Lung (tissue), 12 donors: ENCODE data around the gene ASTE1. TPM values are rescaled to one million over a fixed set of nuclear protein-coding genes. Genes with fewer than 3 reads are reported as not detected.

Experiments used
- ATAC-seq: fragments of 200-7000 bp; cut with Tn5 transposase; one replicate; pipeline ENCODE4 v1.9.1; 2020; ENCODE audit warnings: moderate number of reproducible peaks; ENCODE audit not compliant: insufficient read depth, low FRiP score
- DNase-seq, 3 donors: peaks; one replicate each; pipeline ENCODE4 v3.0.0-alpha.2; 2013 to 2017
- H3K27ac ChIP-seq, 2 donors: one replicate each; pipeline ENCODE4 v1.5.1; 2013; ENCODE audit warnings: mild to moderate bottlenecking in 2 of 2, moderate library complexity in 2 of 2, control low read depth in 1 of 2, inconsistent platforms in 1 of 2, low read depth in 1 of 2, low read length in 1 of 2
- H3K27me3 ChIP-seq, 3 donors: one replicate each; pipeline ENCODE4 v1.5.1; 2013; ENCODE audit warnings: low read length in 2 of 3; ENCODE audit not compliant: control insufficient read depth in 3 of 3, insufficient read depth in 3 of 3
- H3K36me3 ChIP-seq, 4 donors: one replicate each; pipeline ENCODE4 v1.5.1; 2013; ENCODE audit warnings: low read length in 4 of 4, mild to moderate bottlenecking in 1 of 4, moderate library complexity in 1 of 4; ENCODE audit not compliant: control insufficient read depth in 4 of 4, insufficient read depth in 4 of 4
- H3K4me1 ChIP-seq, 5 donors: one replicate each; pipeline ENCODE4 v1.5.1; 2013; ENCODE audit warnings: low read length in 5 of 5, mild to moderate bottlenecking in 2 of 5, moderate library complexity in 1 of 5; ENCODE audit not compliant: control insufficient read depth in 5 of 5, insufficient read depth in 5 of 5
- H3K4me3 ChIP-seq: one replicate; pipeline ENCODE4 v1.5.1; 2013; ENCODE audit warnings: mild to moderate bottlenecking, control low read depth, moderate library complexity
- H3K9ac ChIP-seq, 2 donors: one replicate each; pipeline ENCODE4 v1.5.1; 2013; ENCODE audit warnings: low read length in 2 of 2, control low read depth in 1 of 2; ENCODE audit not compliant: insufficient read depth in 1 of 2
- H3K9me3 ChIP-seq, 4 donors: one replicate each; pipeline ENCODE4 v1.5.1; 2013; ENCODE audit warnings: low read length in 3 of 4, mild to moderate bottlenecking in 1 of 4, moderate library complexity in 1 of 4; ENCODE audit not compliant: control insufficient read depth in 4 of 4, insufficient read depth in 3 of 4
- WGBS, 2 donors: extraction: QIAGEN DNeasy Blood & Tissue Kit; methylation state at CpG; one replicate each; pipeline ENCODE4 v1.1.7; 2013; 5-methylcytosine and 5-hydroxymethylcytosine counted together
- polyA plus RNA-seq, 2 donors: library from polyadenylated mRNA; stranded (reverse); fragments of 200-250 nt; gene quantifications; one replicate each; pipeline ENCODE4 v1.2.1, GENCODE V29; 2013
- total RNA-seq, 2 donors: library from RNA; depleted of rRNA in 1 of 2; stranded (reverse); fragments of >200 nt in 1 of 2; gene quantifications; one replicate each; pipeline ENCODE4 v1.2.1, GENCODE V29; 2014 to 2021
- TF ChIP-seq, protein P1 (sequence below): IDR thresholded peaks from 2 replicates; pipeline ENCODE4 v1.5.1; 2012; ENCODE audit warnings: mild to moderate bottlenecking; ENCODE audit errors: control extremely low read depth, extremely low read depth
- donor health status: control.
- donor health status: control.
- donor health status: Bipolar disorder and iron deficiency.
- donor health status: healthy.
- donor health status: DM: yes; HTN: yes; CAD: no.

The ASTE1 gene
- total and polyA plus RNA-seq, 4 donors, result 2.3 to 7.2 (median 4.9) TPM

DNA sequence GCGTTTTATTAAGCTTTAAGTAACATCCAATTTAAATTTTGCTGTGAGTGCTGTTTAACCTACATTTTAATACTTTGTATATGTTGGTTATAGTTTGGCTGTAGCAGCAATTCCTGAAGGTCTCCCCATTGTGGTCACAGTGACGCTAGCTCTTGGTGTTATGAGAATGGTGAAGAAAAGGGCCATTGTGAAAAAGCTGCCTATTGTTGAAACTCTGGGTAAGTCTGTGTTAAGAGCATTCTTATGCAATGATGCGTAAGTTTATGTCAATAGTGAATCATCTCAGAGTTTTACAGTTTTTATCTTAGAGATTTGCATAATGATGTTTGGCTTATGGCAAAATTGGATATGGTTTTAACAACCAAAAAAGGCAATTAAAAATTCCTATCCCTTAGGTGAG, 62.7 kb downstream of the ASTE1 start:
- TF ChIP-seq, protein P1, sequence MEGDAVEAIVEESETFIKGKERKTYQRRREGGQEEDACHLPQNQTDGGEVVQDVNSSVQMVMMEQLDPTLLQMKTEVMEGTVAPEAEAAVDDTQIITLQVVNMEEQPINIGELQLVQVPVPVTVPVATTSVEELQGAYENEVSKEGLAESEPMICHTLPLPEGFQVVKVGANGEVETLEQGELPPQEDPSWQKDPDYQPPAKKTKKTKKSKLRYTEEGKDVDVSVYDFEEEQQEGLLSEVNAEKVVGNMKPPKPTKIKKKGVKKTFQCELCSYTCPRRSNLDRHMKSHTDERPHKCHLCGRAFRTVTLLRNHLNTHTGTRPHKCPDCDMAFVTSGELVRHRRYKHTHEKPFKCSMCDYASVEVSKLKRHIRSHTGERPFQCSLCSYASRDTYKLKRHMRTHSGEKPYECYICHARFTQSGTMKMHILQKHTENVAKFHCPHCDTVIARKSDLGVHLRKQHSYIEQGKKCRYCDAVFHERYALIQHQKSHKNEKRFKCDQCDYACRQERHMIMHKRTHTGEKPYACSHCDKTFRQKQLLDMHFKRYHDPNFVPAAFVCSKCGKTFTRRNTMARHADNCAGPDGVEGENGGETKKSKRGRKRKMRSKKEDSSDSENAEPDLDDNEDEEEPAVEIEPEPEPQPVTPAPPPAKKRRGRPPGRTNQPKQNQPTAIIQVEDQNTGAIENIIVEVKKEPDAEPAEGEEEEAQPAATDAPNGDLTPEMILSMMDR, result no peak
- Histone ChIP-seq H3K27me3 (no peaks in the 10 kb centered on the region), H3K4me1 (no peaks in the 10 kb centered on the region), H3K36me3 (peaks cover 5 to 29% (median 16%) of the 10 kb centered on the region in 4 donors), H3K4me3 (no peak overlapping the region), H3K9ac (no peak overlapping the region), H3K9me3 (no peaks in the 10 kb centered on the region), H3K27ac (no peak overlapping the region)
- ATAC-seq (no peak), DNase-seq (no peak)
- 56 to 80% methylated on average over 3 of the region's 3 CpGs for WGBS, 2 donors

Other genes starting within 250 kb of the ASTE1 start
- 100 to 1,000 TPM in 1 of 2 donors, 10 to 100 TPM in 1; 95.9 to 126 TPM for gene ATP2C1, start 132.7 kb downstream of the ASTE1 start, total RNA-seq
- gene ATP2C1, start 132.7 kb downstream of the ASTE1 start, polyA plus RNA-seq, result 10 to 100 TPM; 41.4 to 52.4 TPM
- 10 to 100 TPM; 14.7 to 36.3 TPM for gene NEK11, start 52 bp upstream of the ASTE1 start, total RNA-seq
- 1 to 10 TPM; 4.0 to 4.9 TPM for gene NEK11, start 52 bp upstream of the ASTE1 start, polyA plus RNA-seq